Measurements from ENCODE around the gene ZNF415.

The ZNF415 gene

GRCh38 chr19:53172889-53173288, 40.2 kb upstream of the ZNF415 start:
- no peaks in the 10 kb centered on the region for H3K9me2 ChIP-seq (replicated peaks; ENCODE audit: insufficient read depth, low read length)
- H3K4me3 ChIP-seq (ENCODE audit: insufficient read depth, low read length, poor library complexity, severe bottlenecking), result no peak overlapping the region
- peaks cover 7% of the 10 kb centered on the region for H3K36me3 ChIP-seq (ENCODE audit: low read length)
- no peaks in the 10 kb centered on the region for H4K20me1 ChIP-seq (ENCODE audit: low read depth, low read length)
- no peak overlapping the region for H3K4me2 ChIP-seq (ENCODE audit: low read depth, low read length, poor library complexity, severe bottlenecking)
- H3K9ac ChIP-seq (ENCODE audit: low read length), result no peak overlapping the region
- TF ChIP-seq EZH2phosphoT487 (conservative IDR thresholded peaks at IDR 0.05; ENCODE audit: low read length), result no peak
- TF ChIP-seq CTCF (IDR thresholded peaks at IDR 0.05; ENCODE audit: insufficient read depth, low read length, poor library complexity, severe bottlenecking), result no peak
- H2AFZ ChIP-seq (ENCODE audit: low read depth, low read length, severe bottlenecking), result no peak overlapping the region
- no peaks in the 10 kb centered on the region for H3K27me3 ChIP-seq (ENCODE audit: low read length)
- no peaks in the 10 kb centered on the region; the same call in 1 of the 2 replicates for H3K9me3 ChIP-seq (ENCODE audit: insufficient read depth, low read length)
- H3K27ac ChIP-seq (ENCODE audit: low read depth, low read length), result no peak overlapping the region
- H3F3A ChIP-seq (ENCODE audit: insufficient read depth), result no peaks in the 10 kb centered on the region
- H3K79me2 ChIP-seq (ENCODE audit: insufficient read depth, low read length), result no peaks in the 10 kb centered on the region

- Histone ChIP-seq H3K27me3 (ENCODE audit: low read length) (no peaks in the 10 kb centered on the region), H4K20me1 (ENCODE audit: low read depth, low read length) (no peaks in the 10 kb centered on the region), H3K9ac (ENCODE audit: low read length) (no peak overlapping the region), H3K9me2 (replicated peaks; ENCODE audit: insufficient read depth, low read length) (no peaks in the 10 kb centered on the region), H3K4me2 (ENCODE audit: low read depth, low read length, poor library complexity, severe bottlenecking) (no peak overlapping the region), H3F3A (ENCODE audit: insufficient read depth) (no peaks in the 10 kb centered on the region), H2AFZ (ENCODE audit: low read depth, low read length, severe bottlenecking) (no peak overlapping the region), H3K27ac (ENCODE audit: low read depth, low read length) (no peak overlapping the region), H3K36me3 (ENCODE audit: low read length) (peaks cover 18% of the 10 kb centered on the region; the same call in 1 of the 2 replicates), H3K9me3 (ENCODE audit: insufficient read depth, low read length) (peaks cover 32% of the 10 kb centered on the region; the same call in 1 of the 2 replicates), H3K79me2 (ENCODE audit: insufficient read depth, low read length) (no peaks in the 10 kb centered on the region), H3K4me3 (ENCODE audit: insufficient read depth, low read length, poor library complexity, severe bottlenecking) (no peak overlapping the region)
- TF ChIP-seq CTCF (IDR thresholded peaks at IDR 0.05; ENCODE audit: insufficient read depth, low read length, poor library complexity, severe bottlenecking) (no peak), EZH2phosphoT487 (conservative IDR thresholded peaks at IDR 0.05; ENCODE audit: low read length) (no peak)
These were observed 33.0 kb upstream of the ZNF415 start for GRCh38 chr19:53165691-53166091.

GRCh38 chr19:53161123-53161522, 28.4 kb upstream of the ZNF415 start:
- peaks cover 11% of the 10 kb centered on the region; the same call in 1 of the 2 replicates for H3K36me3 ChIP-seq (ENCODE audit: low read length)
- no peak overlapping the region for H3K27ac ChIP-seq (ENCODE audit: low read depth, low read length)
- H3K9me3 ChIP-seq (ENCODE audit: insufficient read depth, low read length), result peaks cover 27% of the 10 kb centered on the region; the same call in 1 of the 2 replicates
- H2AFZ ChIP-seq (ENCODE audit: low read depth, low read length, severe bottlenecking), result no peak overlapping the region
- H3K4me3 ChIP-seq (ENCODE audit: insufficient read depth, low read length, poor library complexity, severe bottlenecking), result no peak overlapping the region
- H3K9ac ChIP-seq (ENCODE audit: low read length), result no peak overlapping the region
- no peaks in the 10 kb centered on the region for H4K20me1 ChIP-seq (ENCODE audit: low read depth, low read length)
- no peak for TF ChIP-seq EZH2phosphoT487 (conservative IDR thresholded peaks at IDR 0.05; ENCODE audit: low read length)
- no peak for TF ChIP-seq CTCF (IDR thresholded peaks at IDR 0.05; ENCODE audit: insufficient read depth, low read length, poor library complexity, severe bottlenecking)
- no peaks in the 10 kb centered on the region for H3K9me2 ChIP-seq (replicated peaks; ENCODE audit: insufficient read depth, low read length)
- H3K4me2 ChIP-seq (ENCODE audit: low read depth, low read length, poor library complexity, severe bottlenecking), result no peak overlapping the region
- H3K27me3 ChIP-seq (ENCODE audit: low read length), result no peaks in the 10 kb centered on the region
- no peaks in the 10 kb centered on the region for H3F3A ChIP-seq (ENCODE audit: insufficient read depth)
- peaks cover 15% of the 10 kb centered on the region for H3K79me2 ChIP-seq (ENCODE audit: insufficient read depth, low read length)

Data from SU-DHL-6 (cell line).